HG03064 (cell line): ENCODE measurements around the gene ITPRIPL2.
A peak's percentile ranks its signal among the peaks of the same experiment; 100 is the strongest.

Experiments used
- ATAC-seq: cut with Tn5 transposase; IDR thresholded peaks from one replicate; pipeline ENCODE4 v1.9.1; 2021; ENCODE audit warnings: low read depth; ENCODE audit not compliant: unreplicated experiment

The ITPRIPL2 gene

DNA sequence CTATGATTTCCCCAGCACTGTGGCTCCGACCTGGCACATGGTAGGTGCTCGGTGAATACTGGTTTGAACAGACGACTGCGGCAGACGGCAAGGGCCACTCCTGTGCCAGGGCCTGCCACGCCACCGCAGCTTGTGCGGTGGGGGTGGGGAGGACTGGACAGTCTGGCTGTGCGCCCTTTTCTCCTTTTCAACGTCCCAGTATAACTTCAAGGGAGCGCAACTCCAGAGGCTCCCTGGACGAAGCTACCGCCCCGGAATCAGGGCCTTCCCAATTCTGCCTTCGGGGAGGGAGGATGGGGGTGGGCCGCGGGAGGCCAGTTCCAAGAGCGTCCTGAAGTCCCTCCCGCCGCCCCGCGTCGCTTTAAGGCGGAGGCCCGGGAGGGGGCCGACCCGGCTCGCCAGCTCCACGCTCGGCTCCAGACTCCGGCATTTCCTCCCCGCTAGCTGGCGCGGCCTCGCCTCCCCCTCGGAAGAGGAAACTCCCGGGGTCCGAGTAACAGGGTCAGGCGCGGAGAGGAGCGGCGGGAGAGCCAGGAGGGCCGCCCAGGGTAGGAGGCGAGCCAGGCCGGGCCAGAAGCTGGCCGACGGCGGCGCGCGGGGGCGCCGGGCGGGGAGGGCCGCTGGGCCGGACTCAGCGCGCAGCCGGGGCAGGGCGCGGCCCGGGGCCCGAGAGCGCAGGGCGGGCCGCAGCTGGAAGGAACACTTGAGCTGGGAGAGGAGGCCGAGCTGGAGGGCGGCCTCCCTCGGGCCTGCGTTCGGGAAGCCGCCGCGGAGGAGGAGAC is at the start of gene ITPRIPL2:
TSS of gene ITPRIPL2 (plus strand) at position 388 of the 782 bp plus-strand sequence. CDS start 498 bp downstream, outside the sequence.
- ATAC-seq = no peak

DNA sequence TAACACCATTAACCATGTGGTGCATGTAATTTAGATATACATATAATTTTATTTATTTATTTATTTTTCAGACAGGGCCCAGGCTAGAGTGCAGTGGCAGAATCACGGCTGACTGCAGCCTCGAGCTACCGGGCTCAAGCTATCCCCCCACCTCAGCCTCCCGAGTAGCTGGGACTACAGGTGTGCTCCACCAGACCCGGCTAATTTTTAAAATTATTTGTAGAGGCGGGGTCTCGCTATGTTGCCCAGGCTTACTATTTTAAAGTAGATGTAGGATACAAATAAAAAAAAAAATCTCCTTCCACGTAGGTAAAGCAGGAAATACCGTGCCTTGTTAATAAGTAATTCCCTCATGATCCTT is 46.8 kb upstream of the ITPRIPL2 start:
- no peak for ATAC-seq

DNA sequence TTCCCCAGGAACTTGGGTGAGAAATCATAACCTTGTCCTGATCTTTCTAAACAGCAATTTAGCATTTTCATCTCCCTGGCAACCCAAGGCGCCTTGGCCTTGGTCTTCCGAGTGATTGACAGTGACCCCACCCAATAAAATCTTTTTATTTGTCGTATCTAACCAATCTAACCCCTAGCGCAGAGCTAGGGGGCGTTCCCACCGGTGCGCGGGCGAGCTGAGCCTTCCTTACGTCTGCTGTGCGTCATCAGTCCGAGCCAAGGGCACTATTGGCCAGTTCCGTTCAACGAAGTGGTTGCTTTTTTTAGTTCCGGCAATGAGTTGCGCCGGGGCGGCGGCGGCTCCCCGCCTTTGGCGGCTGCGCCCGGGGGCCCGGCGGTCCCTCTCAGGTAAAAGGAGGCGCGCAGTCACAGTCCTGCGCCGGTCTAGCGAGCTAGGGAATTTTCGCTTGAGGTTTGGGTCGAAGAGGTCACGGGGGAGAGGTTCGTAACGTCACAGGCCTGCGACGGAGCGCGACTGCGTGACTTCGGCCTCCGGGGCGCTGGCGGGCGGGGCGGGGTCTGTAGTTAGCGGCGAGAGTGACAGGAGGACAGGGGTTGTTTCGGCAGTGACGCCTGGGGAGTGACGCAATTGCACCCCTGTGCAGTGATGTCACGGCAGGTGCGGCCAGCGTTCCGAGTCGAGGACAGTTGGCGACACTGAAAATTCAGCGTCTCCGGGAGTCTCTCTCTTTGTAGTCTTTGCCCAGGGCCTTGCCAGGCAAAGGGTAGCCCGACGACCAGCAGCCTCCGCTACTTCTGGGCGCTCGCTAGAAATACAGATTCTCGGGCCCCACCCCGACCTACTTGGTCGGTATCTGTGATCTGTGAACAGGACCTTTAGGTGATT is 46.2 kb upstream of the ITPRIPL2 start, which contains the start of gene COQ7:
TSS of gene COQ7 (plus strand) at position 266 of the 888 bp plus-strand sequence. CDS start at position 317, 51 bp downstream.
- ATAC-seq = peak; percentile 88

- ATAC-seq = no peak
These were observed 45.4 kb upstream of the ITPRIPL2 start for GRCh38 chr16:19068237-19068815.

DNA sequence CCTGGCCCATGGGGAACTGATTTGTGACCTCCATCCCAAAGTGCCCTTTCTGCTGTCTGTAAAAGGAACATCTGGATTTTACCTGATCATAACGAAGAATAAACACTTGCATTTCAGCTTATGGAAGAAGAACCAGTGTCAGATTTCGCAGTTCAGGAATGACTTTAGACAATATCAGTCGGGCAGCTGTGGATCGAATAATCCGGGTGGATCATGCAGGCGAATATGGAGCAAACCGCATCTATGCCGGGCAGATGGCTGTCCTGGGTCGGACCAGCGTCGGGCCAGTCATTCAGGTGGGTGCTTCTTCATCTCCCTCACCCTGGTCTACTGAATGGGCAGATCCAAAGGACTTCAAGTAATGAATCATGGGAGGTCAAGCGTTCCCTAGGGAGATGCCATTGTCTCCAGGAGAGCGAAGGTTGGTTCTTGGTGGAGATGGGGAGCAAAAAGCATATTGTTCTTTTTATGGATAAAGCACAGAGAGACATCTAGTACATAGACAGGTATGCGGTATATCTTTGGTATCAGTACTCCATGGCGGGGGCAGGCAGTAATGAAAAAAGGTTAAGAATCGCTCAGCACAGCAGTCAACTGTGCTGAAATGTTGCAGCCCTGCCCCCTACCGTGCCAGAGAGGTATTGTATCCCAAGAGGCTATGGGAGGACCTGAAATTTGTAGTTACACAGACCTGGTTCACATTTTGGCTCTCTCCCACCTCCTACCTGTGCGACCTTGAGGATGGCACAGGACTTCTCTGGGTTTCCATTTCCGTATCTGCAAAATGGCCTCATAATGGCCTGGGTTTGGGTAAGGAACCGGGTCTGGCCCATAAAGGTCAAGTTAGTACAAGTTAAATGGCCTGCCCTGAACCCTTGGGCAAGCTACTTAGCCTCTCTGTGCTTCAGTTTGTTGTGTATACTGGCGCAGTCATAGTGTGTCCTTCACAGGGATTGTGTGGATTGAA is 41.7 kb upstream of the ITPRIPL2 start:
- ATAC-seq = no peak

DNA sequence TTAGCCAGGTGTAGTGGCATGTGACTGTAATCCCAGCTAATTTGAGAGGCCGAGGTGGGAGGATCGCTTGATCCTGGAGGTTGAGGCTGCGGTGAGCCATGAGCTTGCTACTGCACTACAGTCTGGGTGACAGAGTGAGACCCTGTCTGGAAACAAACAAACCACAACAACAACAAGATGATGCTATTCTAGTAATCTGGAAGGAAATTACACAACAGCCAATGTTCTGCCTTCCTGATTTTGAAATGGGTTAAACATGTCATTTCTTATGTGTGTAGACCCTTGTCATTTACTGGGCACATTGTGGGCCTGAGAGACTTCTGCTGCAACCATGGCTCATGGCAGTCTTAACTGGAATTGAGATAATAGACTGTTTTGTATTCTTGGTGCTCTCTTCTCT is 40.4 kb upstream of the ITPRIPL2 start:
- no peak for ATAC-seq

GRCh38 chr16:19073863-19074262 is 39.9 kb upstream of the ITPRIPL2 start:
- ATAC-seq = no peak

- no peak for ATAC-seq
These were observed 38.3 kb upstream of the ITPRIPL2 start for GRCh38 chr16:19075511-19075910.

DNA sequence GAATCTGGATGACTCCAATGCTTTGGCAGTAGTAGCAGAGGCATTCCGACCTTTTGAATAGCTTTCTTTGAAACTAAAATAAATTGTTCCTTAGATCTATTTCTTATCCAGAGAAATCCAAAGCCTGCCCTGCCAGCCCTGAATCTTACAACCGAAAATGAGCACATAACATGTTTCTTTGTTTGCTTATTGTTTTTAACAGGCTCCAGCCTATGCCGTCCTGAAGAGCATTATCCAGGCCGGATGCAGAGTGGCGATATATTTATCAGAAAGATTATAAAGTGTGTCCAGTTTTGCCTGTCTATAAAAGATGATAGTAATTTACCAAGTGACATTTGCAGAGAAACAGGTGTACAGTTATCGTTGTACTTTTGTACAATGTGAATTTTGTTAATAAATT is 35.9 kb upstream of the ITPRIPL2 start:
- ATAC-seq = no peak

DNA sequence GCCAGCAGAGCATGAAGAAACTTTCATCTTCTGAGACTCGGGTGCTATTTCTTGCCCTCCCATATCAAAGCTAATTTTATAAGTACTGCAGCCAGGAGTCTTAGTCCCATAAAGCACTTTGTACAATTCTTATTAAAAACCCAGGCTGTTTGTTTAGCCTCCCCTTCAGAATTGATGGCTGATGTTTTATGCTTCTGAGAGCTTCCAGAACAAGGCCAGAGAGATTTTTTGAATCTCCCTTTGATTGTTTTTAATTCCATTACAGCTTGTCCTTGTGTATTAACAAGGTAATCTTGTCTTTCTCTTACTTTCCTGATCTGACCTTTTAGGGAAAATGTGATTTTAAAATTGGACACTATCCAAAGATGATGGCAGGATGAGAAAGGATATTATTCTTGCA is 30.1 kb upstream of the ITPRIPL2 start:
- ATAC-seq = no peak

DNA sequence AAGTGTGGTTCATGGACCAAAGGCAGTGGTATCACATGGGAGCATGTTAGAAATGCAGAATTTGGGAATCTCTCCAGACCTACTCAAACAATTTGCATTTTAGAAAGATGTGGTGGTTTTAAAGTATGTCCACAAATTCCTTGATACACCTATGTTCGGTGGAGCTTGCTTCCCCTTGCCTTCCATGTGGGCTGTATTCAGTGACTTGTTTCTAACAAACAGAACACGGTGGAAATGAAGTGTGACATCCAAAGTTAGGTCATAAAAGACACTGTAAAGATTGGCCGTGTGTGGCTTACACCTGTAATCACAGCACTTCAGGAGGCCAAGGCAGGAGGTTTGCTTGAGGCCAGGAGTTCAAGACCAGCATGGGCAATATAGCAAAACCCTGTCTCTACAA is 29.6 kb upstream of the ITPRIPL2 start:
- ATAC-seq = no peak

- ATAC-seq = no peak
These were observed 28.9 kb upstream of the ITPRIPL2 start for GRCh38 chr16:19084879-19085278.

DNA sequence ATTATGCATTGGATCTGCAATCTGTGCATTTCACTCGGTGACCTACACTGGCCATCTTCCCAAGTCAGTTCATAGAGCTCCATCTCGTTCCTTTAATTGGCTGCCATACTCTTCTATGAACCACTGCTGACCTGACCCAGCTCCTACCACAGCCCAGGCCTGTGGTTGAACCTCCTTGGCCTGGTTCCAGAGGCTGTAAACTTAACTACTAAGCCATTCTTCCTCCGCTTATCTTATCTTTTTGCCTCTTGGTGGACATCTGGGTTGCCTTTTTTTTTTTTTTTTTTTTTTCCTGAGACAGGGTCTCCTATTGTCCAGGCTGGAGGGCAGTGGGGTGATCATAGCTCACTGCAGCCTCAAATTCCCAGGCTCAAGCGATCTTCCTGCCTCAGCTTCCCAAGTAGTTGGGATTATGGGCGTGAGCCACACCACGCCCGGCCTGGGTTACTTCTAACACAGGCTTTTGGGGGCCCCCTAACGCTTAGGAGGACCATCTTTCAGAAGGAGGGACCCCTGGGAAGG is 28.0 kb upstream of the ITPRIPL2 start:
- ATAC-seq = no peak

- ATAC-seq = no peak
These were observed 27.2 kb upstream of the ITPRIPL2 start for GRCh38 chr16:19086322-19087199.

DNA sequence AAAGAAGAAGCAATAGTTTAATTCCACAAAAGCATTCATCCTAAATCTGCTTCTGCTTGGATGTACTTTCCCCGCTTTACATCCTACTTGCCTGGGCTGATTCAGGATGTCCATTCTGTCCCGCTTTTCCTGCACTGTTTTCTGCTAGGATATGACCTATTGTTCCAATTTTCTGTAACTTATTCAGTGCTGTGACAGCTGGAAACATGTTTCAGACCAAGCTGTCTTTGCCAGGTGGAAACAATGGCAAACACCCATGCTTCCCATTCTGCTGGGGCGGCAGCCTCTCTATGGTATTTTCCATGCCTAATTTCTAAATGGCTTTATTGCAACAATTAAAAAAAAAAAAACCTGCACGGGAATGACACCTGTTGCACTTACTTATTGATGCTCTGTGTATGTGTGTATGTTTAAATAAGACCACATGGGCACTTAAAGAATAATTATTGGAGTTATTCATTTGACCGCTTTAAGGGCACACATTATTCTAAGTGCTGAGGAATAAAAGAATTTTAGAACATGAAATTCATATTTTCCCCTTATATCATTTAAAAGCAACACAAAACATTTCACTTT is 25.3 kb upstream of the ITPRIPL2 start:
- ATAC-seq = no peak

DNA sequence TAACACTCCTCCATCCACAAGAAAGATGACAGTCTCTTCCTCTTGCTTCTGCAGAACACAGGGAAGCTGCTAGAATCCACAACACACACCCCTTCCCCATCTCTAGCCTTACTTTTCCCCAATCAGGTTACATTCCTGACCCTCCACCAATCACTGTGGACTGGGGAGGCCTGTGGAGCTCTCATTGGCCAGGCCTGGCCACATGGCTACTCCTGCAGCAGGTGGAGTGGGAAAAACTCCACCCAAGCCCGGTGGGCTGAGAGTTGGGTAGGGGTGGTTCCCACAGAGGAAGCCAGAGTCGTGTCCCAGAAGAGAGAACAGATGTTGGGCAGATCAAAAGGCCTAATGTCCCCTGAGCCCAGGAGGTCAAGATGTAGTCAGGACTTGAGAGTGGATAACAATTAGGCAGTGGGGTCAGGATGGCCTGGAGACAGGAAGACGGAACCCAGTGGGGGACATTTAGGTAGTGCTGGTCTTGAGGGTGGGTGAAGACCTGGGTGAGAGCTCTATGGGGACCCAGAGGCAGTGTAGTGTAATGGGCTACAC is 24.3 kb upstream of the ITPRIPL2 start:
- no peak for ATAC-seq

DNA sequence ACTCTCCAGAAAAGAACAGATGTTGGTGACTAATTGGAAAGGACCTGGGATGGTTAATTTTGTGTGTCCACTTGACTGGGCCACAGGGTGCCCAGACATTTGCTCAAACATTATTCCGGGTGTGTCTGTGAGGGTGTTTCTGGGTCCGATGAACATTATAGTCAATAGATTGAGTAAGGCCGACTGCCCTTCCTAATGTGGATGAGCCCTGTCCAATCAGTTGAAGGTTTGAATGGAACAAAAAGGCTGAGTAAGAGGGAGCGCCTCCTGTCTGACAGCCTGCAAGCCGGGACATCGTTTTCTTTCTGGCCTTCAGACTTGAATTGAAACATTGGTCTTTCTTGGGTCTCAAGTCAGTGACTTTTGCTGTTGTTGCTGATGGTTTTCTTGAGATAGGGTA is 22.8 kb upstream of the ITPRIPL2 start:
- no peak for ATAC-seq

GRCh38 chr16:19092653-19093410 is 20.9 kb upstream of the ITPRIPL2 start:
- ATAC-seq = no peak
